Small intestine (tissue), 7 donors: Measurements from ENCODE around the gene MLANA. TPM values are rescaled to one million over a fixed set of nuclear protein-coding genes. Genes with fewer than 3 reads are reported as not detected.

Experiments used
- DNase-seq, 2 donors: peaks; one replicate each; pipeline versions ENCODE4 v3.0.0 to v3.0.0-alpha.2; 2013
- FAIRE-seq: peaks from 2 replicates; lab custom pipeline; 2012; peaks lifted over from hg19 to GRCh38; lab: Jason Lieb, UNC
- H3K27ac ChIP-seq, 3 donors: one replicate each; pipeline ENCODE4 v1.5.1; 2013; ENCODE audit warnings: low read length in 2 of 3, mild to moderate bottlenecking in 2 of 3, control low read depth in 1 of 3, inconsistent platforms in 1 of 3, low read depth in 1 of 3, moderate library complexity in 1 of 3
- H3K27me3 ChIP-seq, 3 donors: one replicate each; pipeline ENCODE4 v1.6.1; 2013; ENCODE audit warnings: low read length in 3 of 3, inconsistent platforms in 1 of 3; ENCODE audit not compliant: control insufficient read depth in 3 of 3, insufficient read depth in 3 of 3
- H3K36me3 ChIP-seq, 3 donors: one replicate each; pipeline ENCODE4 v1.6.1; 2013; ENCODE audit warnings: low read length in 3 of 3, inconsistent platforms in 1 of 3, low read depth in 1 of 3, mild to moderate bottlenecking in 1 of 3, moderate library complexity in 1 of 3; ENCODE audit not compliant: control insufficient read depth in 3 of 3, insufficient read depth in 2 of 3
- H3K4me1 ChIP-seq, 3 donors: one replicate each; pipeline ENCODE4 v1.6.1; 2013; ENCODE audit warnings: low read length in 2 of 3, inconsistent platforms in 1 of 3, low read depth in 1 of 3, mild to moderate bottlenecking in 1 of 3, moderate library complexity in 1 of 3; ENCODE audit not compliant: control insufficient read depth in 3 of 3, insufficient read depth in 2 of 3
- H3K4me3 ChIP-seq, 3 donors: one replicate each; pipeline ENCODE4 v1.5.1; 2013; ENCODE audit warnings: low read length in 3 of 3, control low read depth in 1 of 3, inconsistent platforms in 1 of 3, low read depth in 1 of 3, mild to moderate bottlenecking in 1 of 3, moderate library complexity in 1 of 3
- H3K9me3 ChIP-seq, 2 donors: one replicate each; pipeline ENCODE4 v1.6.1; 2013; ENCODE audit warnings: low read depth in 1 of 2, low read length in 1 of 2; ENCODE audit not compliant: control insufficient read depth in 2 of 2, insufficient read depth in 1 of 2
- WGBS, 3 donors: extraction: QIAGEN DNeasy Blood & Tissue Kit; methylation state at CpG; one replicate each; pipeline ENCODE4 v1.1.7; 2013; 5-methylcytosine and 5-hydroxymethylcytosine counted together
- polyA plus RNA-seq, 4 donors: library from polyadenylated mRNA; stranded (reverse) in 3 of 4; unstranded in 1 of 4; fragments of 200-250 nt in 3 of 4; fragments of 120-200 nt in 1 of 4; gene quantifications; one replicate each; pipeline versions ENCODE4 v1.2.1 to v1.2.3, GENCODE V29; 2013
- donor health status: healthy with polysubstance abuse.
- donor health status: control.
- donor health status: control.
- donor health status: Bipolar disorder and iron deficiency.
- donor health status: healthy.

The MLANA gene
- polyA plus RNA-seq, 4 donors: 0.58 TPM; not detected in 3

- FAIRE-seq: no peak
- DNase-seq: peak; percentile 55 to 95
- Histone ChIP-seq H3K4me3 (no peak overlapping the region), H3K27ac (peak overlapping the region in 2 of 3 donors; percentile 42 to 68), H3K4me1 (peaks cover 0 to 7% (median 0%) of the 10 kb centered on the region in 3 donors), H3K36me3 (no peaks in the 10 kb centered on the region), H3K27me3 (no peaks in the 10 kb centered on the region), H3K9me3 (no peaks in the 10 kb centered on the region)
- WGBS, 3 donors: 10 to 62% (median 44%) methylated on average over 2 of the region's 2 CpGs
Observed at GRCh38 chr9:5863092-5863746, 27.5 kb upstream of the MLANA start.

DNA sequence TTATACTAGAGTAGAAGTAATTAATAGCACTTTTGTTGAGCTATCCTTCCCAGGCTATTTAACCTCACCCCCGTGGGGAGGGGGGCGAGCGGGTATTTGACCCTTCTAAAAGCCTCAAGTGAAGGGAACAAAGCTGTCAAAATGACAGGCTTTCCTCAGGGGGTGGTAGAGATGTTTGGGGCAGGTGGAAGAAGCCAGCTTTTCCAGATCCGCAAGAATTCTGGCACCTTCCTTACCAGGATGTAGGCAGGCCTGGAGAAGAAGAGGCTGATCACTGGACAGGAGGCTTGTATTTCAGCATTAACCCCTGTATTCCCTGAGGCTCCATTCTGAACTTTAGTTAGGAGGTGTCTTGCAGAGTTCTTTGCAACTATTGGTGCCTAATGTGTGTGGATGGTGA is 26.2 kb upstream of the MLANA start:
- DNase-seq: no peak
- H3K27me3 ChIP-seq: no peaks in the 10 kb centered on the region
- no peaks in the 10 kb centered on the region for H3K36me3 ChIP-seq
- H3K27ac ChIP-seq: peak overlapping the region in 1 of 3 donors; percentile 28
- no peak overlapping the region for H3K4me3 ChIP-seq
- 73 to 84% (median 77%) methylated on average over 4 of the region's 4 CpGs for WGBS, 3 donors
- peaks cover 0 to 7% (median 0%) of the 10 kb centered on the region in 3 donors for H3K4me1 ChIP-seq
- no peak for FAIRE-seq
- no peaks in the 10 kb centered on the region for H3K9me3 ChIP-seq

DNA sequence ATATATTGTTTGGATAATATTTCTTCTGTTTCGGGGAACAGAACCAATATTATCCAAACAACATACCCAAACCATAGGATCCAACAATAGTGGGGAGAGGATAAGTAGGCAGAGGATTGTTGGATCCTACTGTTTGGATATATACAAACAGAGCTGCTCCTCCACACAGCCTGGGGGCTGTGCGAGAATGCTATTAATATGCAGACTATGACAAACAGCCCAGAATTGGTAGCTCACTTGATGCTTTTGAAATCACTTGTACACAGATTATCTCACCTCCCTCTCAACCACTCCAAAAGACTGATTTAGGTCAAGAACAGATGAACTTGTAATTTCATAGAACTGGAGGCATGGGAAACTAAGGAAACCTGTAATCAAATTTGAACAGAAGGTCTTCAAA is 24.4 kb upstream of the MLANA start:
- FAIRE-seq: no peak
- peaks cover 0 to 7% (median 0%) of the 10 kb centered on the region in 3 donors for H3K4me1 ChIP-seq
- no peak for DNase-seq
- no peaks in the 10 kb centered on the region for H3K36me3 ChIP-seq
- WGBS, 3 donors: 92 to 100% (median 95%) methylated on average over 2 of the region's 2 CpGs
- no peak overlapping the region for H3K4me3 ChIP-seq
- no peaks in the 10 kb centered on the region for H3K9me3 ChIP-seq
- H3K27me3 ChIP-seq: no peaks in the 10 kb centered on the region
- H3K27ac ChIP-seq: no peak overlapping the region

- Histone ChIP-seq H3K9me3 (no peaks in the 10 kb centered on the region), H3K36me3 (no peaks in the 10 kb centered on the region), H3K4me1 (peaks cover 0 to 7% (median 0%) of the 10 kb centered on the region in 3 donors), H3K27ac (no peak overlapping the region), H3K4me3 (no peak overlapping the region), H3K27me3 (no peaks in the 10 kb centered on the region)
- FAIRE-seq (no peak), DNase-seq (no peak)
- 65 to 84% (median 80%) methylated on average over 3 of the region's 3 CpGs for WGBS, 3 donors
Observed at GRCh38 chr9:5866685-5867084, 24.0 kb upstream of the MLANA start.

DNA sequence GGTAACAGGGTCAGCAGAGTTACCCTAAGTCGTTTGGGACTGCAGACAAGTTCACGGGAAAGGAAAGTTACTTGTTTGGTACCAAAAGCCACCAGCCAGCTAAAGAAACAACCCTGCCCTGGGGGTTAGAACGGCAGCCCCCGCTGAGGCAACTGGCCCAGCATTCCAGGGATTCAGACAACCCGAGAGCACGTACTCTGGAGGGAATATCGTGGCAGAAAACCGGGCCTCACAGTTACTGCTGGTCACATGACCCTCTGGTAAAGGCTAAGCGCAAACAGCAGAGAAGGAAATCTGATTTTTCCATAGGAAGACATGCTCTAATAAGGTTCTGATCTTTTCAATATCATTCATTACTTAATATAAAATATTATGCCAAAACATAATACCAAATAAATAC is 22.5 kb upstream of the MLANA start:
- DNase-seq (no peak), FAIRE-seq (no peak)
- Histone ChIP-seq H3K4me1 (peaks cover 0 to 7% (median 0%) of the 10 kb centered on the region in 3 donors), H3K4me3 (no peak overlapping the region), H3K27me3 (no peaks in the 10 kb centered on the region), H3K27ac (no peak overlapping the region), H3K9me3 (no peaks in the 10 kb centered on the region), H3K36me3 (no peaks in the 10 kb centered on the region)
- 86 to 88% (median 87%) methylated on average over 9 of the region's 9 CpGs for WGBS, 3 donors

DNA sequence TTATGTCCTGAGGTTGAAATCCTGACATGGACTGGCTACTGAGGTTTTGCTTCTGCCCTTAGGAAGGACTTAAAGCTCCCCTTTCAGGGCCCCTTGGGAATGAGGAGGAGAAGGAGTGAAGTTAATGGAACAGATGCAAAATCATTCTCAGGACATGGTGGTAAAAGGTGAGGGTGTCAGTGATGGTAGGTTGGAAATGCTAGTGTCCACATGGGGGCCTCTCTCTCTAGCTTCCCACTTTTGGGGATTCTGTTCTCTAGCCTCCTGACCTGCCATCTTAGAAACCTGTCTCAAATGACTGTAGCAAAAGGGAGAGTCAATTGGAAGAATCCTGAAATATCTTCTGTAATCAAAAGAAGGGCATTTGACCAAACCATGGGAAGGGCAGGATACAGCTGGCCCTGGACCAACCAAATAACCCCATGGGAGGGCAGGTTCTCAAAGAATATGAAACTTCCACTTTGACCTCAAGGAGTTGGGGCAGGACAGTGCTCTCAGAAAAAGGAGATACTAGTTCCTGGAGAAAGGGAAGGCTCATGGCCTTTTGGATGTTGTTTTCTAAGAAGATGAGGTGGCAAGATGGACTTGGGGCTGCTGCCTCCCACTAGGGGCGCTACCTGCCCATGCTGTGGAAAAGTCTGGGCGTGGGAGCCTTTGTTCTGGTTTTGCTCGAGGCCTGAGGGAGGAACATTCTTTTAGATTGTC is 21.2 kb upstream of the MLANA start:
- DNase-seq: peak in 1 of 2 donors; percentile 19
- Histone ChIP-seq H3K9me3 (no peaks in the 10 kb centered on the region), H3K27me3 (no peaks in the 10 kb centered on the region), H3K4me3 (no peak overlapping the region), H3K4me1 (peaks cover 0 to 2% (median 0%) of the 10 kb centered on the region in 3 donors), H3K36me3 (no peaks in the 10 kb centered on the region), H3K27ac (no peak overlapping the region)
- no peak for FAIRE-seq
- 64 to 69% (median 65%) methylated on average over 3 of the region's 3 CpGs for WGBS, 3 donors

- FAIRE-seq (no peak), DNase-seq (no peak)
- no peak overlapping the region for H3K27ac ChIP-seq
Observed at GRCh38 chr9:5870020-5870339, 20.7 kb upstream of the MLANA start.

GRCh38 chr9:5870691-5871090 is 20.0 kb upstream of the MLANA start:
- H3K4me1 ChIP-seq: no peaks in the 10 kb centered on the region
- H3K4me3 ChIP-seq: no peak overlapping the region
- no peaks in the 10 kb centered on the region for H3K36me3 ChIP-seq
- FAIRE-seq (no peak), DNase-seq (no peak)
- WGBS, 3 donors: 70 to 83% (median 81%) methylated on average over 3 of the region's 3 CpGs
- H3K27ac ChIP-seq: no peak overlapping the region
- no peaks in the 10 kb centered on the region for H3K9me3 ChIP-seq
- no peaks in the 10 kb centered on the region for H3K27me3 ChIP-seq

More at GRCh38 chr9:5870020-5870339, 20.7 kb upstream of the MLANA start:
- Histone ChIP-seq H3K27me3 (no peaks in the 10 kb centered on the region), H3K4me1 (no peaks in the 10 kb centered on the region), H3K36me3 (no peaks in the 10 kb centered on the region), H3K9me3 (no peaks in the 10 kb centered on the region), H3K4me3 (no peak overlapping the region)
- 81 to 86% (median 83%) methylated on average over 2 of the region's 2 CpGs for WGBS, 3 donors
